Measurements from ENCODE around the gene TAS2R50. TPM values are rescaled to one million over a fixed set of nuclear protein-coding genes. Genes with fewer than 3 reads are reported as not detected.

The TAS2R50 gene
- total RNA-seq, 1 donor from 2014 or later = 1.3 TPM

DNA sequence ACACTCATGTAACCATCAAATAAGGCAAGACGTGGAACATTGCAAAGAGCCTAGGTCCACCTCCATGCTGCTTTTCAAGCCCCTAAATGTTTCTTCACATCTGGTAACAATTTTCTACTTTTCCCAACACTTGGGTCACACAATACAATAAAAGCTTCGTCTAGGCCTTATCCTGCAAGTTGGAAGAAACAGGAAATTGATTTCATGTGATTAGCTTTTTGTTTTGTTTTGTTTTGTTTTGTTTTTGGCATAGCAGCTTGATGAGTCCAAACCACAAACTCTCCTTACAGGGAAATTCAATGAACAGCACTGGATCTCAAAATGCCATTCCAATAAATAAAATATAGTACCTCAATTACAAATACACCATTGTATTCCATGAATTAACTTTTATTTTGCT lies 19.3 kb downstream of the TAS2R50 start:
- H3K4me1 Mint-ChIP-seq = no peaks in the 10 kb centered on the region
- no peaks in the 10 kb centered on the region for H3K27me3 Mint-ChIP-seq (ENCODE audit: low read depth)
- H3K4me3 Mint-ChIP-seq = no peak overlapping the region
- no peak overlapping the region for H3K27ac Mint-ChIP-seq (ENCODE audit: unreplicated experiment)
- TF ChIP-seq, protein P1, sequence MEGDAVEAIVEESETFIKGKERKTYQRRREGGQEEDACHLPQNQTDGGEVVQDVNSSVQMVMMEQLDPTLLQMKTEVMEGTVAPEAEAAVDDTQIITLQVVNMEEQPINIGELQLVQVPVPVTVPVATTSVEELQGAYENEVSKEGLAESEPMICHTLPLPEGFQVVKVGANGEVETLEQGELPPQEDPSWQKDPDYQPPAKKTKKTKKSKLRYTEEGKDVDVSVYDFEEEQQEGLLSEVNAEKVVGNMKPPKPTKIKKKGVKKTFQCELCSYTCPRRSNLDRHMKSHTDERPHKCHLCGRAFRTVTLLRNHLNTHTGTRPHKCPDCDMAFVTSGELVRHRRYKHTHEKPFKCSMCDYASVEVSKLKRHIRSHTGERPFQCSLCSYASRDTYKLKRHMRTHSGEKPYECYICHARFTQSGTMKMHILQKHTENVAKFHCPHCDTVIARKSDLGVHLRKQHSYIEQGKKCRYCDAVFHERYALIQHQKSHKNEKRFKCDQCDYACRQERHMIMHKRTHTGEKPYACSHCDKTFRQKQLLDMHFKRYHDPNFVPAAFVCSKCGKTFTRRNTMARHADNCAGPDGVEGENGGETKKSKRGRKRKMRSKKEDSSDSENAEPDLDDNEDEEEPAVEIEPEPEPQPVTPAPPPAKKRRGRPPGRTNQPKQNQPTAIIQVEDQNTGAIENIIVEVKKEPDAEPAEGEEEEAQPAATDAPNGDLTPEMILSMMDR (conservative IDR thresholded peaks at IDR 0.05) = no peak
- H3K9me3 Mint-ChIP-seq = peaks cover under 1% of the 10 kb centered on the region
- DNase-seq (ENCODE audit: low read depth, low spot score) = no peak
- H3K36me3 Mint-ChIP-seq (ENCODE audit: low read depth) = peaks cover 25% of the 10 kb centered on the region

DNA sequence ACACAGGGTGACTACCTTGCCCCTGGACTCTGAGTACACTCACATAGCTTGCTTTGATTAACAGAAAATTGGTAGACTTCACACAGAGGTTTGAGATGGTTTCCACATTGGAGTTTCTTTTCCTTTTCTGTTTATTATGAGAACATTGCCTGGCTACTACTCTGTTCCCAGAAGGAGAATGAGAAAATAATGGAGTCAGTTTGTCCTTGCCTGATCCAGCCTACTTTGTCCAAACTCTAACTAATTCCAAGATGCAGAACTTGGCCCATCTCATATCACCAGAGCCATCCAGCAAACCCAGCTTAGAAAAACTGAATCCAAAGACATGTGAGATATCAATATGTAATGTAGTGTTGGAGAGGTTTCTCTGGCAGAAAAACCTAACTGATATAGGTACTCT lies 20.4 kb downstream of the TAS2R50 start:
- TF ChIP-seq, protein P1 (conservative IDR thresholded peaks at IDR 0.05) = no peak
- H3K4me3 Mint-ChIP-seq = no peak overlapping the region
- H3K27me3 Mint-ChIP-seq (ENCODE audit: low read depth) = no peaks in the 10 kb centered on the region
- H3K27ac Mint-ChIP-seq (ENCODE audit: unreplicated experiment) = no peak overlapping the region
- no peaks in the 10 kb centered on the region for H3K4me1 Mint-ChIP-seq
- DNase-seq (ENCODE audit: low read depth, low spot score) = no peak
- H3K9me3 Mint-ChIP-seq = peaks cover 2% of the 10 kb centered on the region
- peaks cover 31% of the 10 kb centered on the region for H3K36me3 Mint-ChIP-seq (ENCODE audit: low read depth)

DNA sequence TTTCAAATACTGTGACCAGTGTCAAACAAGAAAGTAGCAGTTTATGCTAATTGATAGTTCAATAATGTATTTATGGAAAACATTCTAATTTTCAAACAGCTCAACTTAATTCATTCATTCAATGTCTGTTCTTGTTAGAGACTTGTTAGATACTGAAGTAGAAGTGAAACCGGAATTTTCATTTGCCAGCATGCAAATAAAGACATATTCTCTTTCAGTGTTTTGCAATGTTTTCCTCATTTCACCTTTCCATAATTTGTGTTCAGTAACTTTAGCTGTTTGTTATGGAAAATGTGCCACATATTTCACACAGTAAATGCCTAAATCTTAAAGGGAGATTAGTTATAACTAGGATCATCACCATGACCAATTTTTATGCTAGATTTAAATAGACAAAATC lies 21.2 kb downstream of the TAS2R50 start:
- Mint-ChIP-seq H3K9me3 (peaks cover 2% of the 10 kb centered on the region), H3K4me1 (no peaks in the 10 kb centered on the region), H3K27ac (ENCODE audit: unreplicated experiment) (no peak overlapping the region), H3K36me3 (ENCODE audit: low read depth) (peaks cover 31% of the 10 kb centered on the region), H3K4me3 (no peak overlapping the region), H3K27me3 (ENCODE audit: low read depth) (no peaks in the 10 kb centered on the region)
- TF ChIP-seq, protein P1 (conservative IDR thresholded peaks at IDR 0.05) = no peak
- DNase-seq (ENCODE audit: low read depth, low spot score) = no peak

DNA sequence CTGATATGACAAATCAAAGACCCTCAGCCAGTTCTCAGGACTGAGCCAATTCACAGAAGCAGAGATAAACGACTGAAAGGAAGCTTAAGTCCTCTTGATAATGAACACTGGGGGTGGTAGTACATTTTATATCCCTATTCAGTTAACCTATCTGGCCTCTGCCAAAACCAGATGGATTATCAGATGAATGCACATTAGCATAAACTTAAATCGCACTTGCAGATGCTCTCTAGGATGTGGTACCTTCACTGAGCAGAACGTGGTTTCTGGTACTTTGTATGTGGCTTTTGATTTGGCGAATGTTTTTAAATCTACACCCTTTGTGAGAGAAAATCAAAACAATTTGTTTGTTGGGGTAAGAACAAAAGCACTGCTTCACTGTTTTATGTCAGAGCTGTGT lies 26.5 kb downstream of the TAS2R50 start:
- H3K9me3 Mint-ChIP-seq = peaks cover 19% of the 10 kb centered on the region
- H3K27ac Mint-ChIP-seq (ENCODE audit: unreplicated experiment) = no peak overlapping the region
- no peak overlapping the region for H3K4me3 Mint-ChIP-seq
- DNase-seq (ENCODE audit: low read depth, low spot score) = no peak
- H3K27me3 Mint-ChIP-seq (ENCODE audit: low read depth) = no peaks in the 10 kb centered on the region
- TF ChIP-seq, protein P1 (conservative IDR thresholded peaks at IDR 0.05) = no peak
- no peaks in the 10 kb centered on the region for H3K4me1 Mint-ChIP-seq
- H3K36me3 Mint-ChIP-seq (ENCODE audit: low read depth) = peaks cover 46% of the 10 kb centered on the region

DNA sequence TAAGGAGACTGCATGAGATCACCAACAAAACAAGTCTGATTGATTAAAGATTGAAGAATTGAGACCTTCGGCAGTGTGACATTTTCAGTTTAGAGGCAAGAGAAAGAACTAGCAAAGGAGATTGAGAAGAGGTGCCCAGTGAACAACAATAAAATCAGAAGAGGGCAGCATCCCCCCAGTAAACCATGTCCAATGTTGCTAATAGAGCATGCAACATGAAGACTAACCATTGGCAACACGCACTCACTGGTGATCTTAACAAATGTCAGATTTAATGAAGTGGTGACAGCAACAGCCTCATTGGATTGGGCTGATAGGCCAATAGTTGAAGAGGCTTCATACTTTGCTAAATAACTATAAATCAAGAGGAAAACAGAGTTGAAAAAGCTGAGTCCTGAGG lies 26.9 kb downstream of the TAS2R50 start:
- TF ChIP-seq, protein P1 (conservative IDR thresholded peaks at IDR 0.05) = no peak
- DNase-seq (ENCODE audit: low read depth, low spot score) = no peak
- Mint-ChIP-seq H3K4me3 (no peak overlapping the region), H3K9me3 (peaks cover 21% of the 10 kb centered on the region), H3K27me3 (ENCODE audit: low read depth) (no peaks in the 10 kb centered on the region), H3K4me1 (no peaks in the 10 kb centered on the region), H3K27ac (ENCODE audit: unreplicated experiment) (no peak overlapping the region), H3K36me3 (ENCODE audit: low read depth) (peaks cover 50% of the 10 kb centered on the region)

DNA sequence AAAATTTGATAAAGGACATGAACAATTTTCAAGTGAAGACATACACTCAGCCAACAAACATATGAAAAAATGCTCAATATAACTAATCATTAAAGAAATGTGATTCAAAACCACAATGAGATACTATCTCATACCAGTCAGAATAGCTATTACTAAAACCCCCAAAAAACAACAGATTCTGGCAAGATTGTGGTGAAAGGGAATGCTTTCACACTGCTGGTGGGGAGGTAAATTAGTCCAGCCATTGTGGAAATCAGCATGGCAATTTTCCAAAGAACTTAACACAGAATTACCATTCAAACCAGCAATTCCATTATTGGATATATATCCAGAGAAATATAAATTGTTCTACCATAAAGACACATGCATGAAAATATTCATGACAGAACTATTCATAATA lies 29.0 kb downstream of the TAS2R50 start:
- TF ChIP-seq, protein P1 (conservative IDR thresholded peaks at IDR 0.05) = no peak

More for the DNA sequence above, 29.0 kb downstream of the TAS2R50 start:
- no peak overlapping the region for H3K27ac Mint-ChIP-seq (ENCODE audit: unreplicated experiment)
- no peak overlapping the region for H3K4me3 Mint-ChIP-seq
- H3K9me3 Mint-ChIP-seq = peaks cover 34% of the 10 kb centered on the region
- DNase-seq (ENCODE audit: low read depth, low spot score) = no peak
- H3K4me1 Mint-ChIP-seq = no peaks in the 10 kb centered on the region
- peaks cover 55% of the 10 kb centered on the region for H3K36me3 Mint-ChIP-seq (ENCODE audit: low read depth)
- no peaks in the 10 kb centered on the region for H3K27me3 Mint-ChIP-seq (ENCODE audit: low read depth)
